Testis (tissue), 3 donors: ENCODE data around the gene SENP7. TPM values are rescaled to one million over a fixed set of nuclear protein-coding genes. Genes with fewer than 3 reads are reported as not detected.
"Not testable (repeated sequence)": the region's sequence is repeated elsewhere in the genome, so short reads cannot be mapped to it uniquely, and the experiment has no call there.

Experiments used
- DNase-seq: peaks from one replicate; pipeline ENCODE4 v3.0.0-alpha.2; 2019
- H3K27ac ChIP-seq, 2 donors: fragments of 200-600 bp; sonication (generic); one replicate each; pipeline ENCODE4 v1.5.1; 2019
- H3K27me3 ChIP-seq: fragments of 200-600 bp; sonication (generic); one replicate; pipeline ENCODE4 v1.5.1; 2019
- H3K36me3 ChIP-seq: fragments of 200-600 bp; sonication (generic); one replicate; pipeline ENCODE4 v1.5.1; 2017; ENCODE audit warnings: low read depth; ENCODE audit errors: missing control alignments
- H3K4me1 ChIP-seq: fragments of 200-600 bp; sonication (generic); one replicate; pipeline ENCODE4 v1.5.1; 2019
- H3K4me3 ChIP-seq, 2 donors: fragments of 200-600 bp; sonication (generic); one replicate each; pipeline ENCODE4 v1.5.1; 2017 to 2019
- H3K9me3 ChIP-seq: fragments of 200-600 bp; sonication (generic); one replicate; pipeline ENCODE4 v1.5.1; 2017
- CTCF ChIP-seq, 3 experiments: fragments of 450-650 bp in 2 of 3; fragments of 200-600 bp in 1 of 3; sonication (generic) in 1 of 3; IDR thresholded peaks; one replicate each; pipeline ENCODE4 v1.5.1; 2016 to 2019; ENCODE audit warnings: antibody characterized with exemption in 3 of 3, mild to moderate bottlenecking in 2 of 3, moderate library complexity in 1 of 3
- POLR2A ChIP-seq: fragments of 450-650 bp; IDR thresholded peaks from one replicate; pipeline ENCODE4 v1.6.1; 2017; ENCODE audit warnings: antibody characterized with exemption, mild to moderate bottlenecking, moderate library complexity
- WGBS, 2 donors: methylation state at CpG; one replicate each; pipeline ENCODE4 v1.1.5; 2018; 5-methylcytosine and 5-hydroxymethylcytosine counted together
- intact Hi-C: fragments of 100-400 bp; cut with DNase I; formaldehyde crosslinking; loops from one replicate; pipeline ENCODE4 v1.15.1; 2023; ENCODE audit warnings: low total_unique reads
- polyA plus RNA-seq: library from polyadenylated mRNA; stranded (reverse); fragments of 350-450 nt; fragmentation: Illumina TruSeq; extraction: RNeasy Lipid Tissue Mini Kit (QIAGEN cat#74804); gene quantifications from one replicate; pipeline ENCODE4 v1.2.3, GENCODE V29; 2014; ENCODE audit warnings: low read depth, low replicate concordance; ENCODE audit not compliant: insufficient read depth
- total RNA-seq, 2 donors: library from RNA; depleted of rRNA; stranded (reverse); fragments of >200 nt; gene quantifications; one replicate each; pipeline ENCODE4 v1.2.3, GENCODE V29; 2016

The SENP7 gene
- total and polyA plus RNA-seq, 3 donors from 2014 or later, result 12.6 to 25.7 (median 23.9) TPM

GRCh38 chr3:101453961-101454360 lies 59.1 kb downstream of the SENP7 start:
- TF ChIP-seq CTCF (IDR thresholded peaks at IDR 0.05), result no peak
- no peak for TF ChIP-seq POLR2A
- no peak for DNase-seq
- H3K36me3 ChIP-seq, result no peaks in the 10 kb centered on the region
- no peaks in the 10 kb centered on the region for H3K9me3 ChIP-seq
- no peaks in the 10 kb centered on the region for H3K27me3 ChIP-seq
- intact Hi-C loops, result no loop called here
- 93% methylated on average over 3 of the region's 3 CpGs for WGBS, 2 donors
- no peaks in the 10 kb centered on the region for H3K4me1 ChIP-seq
- H3K27ac ChIP-seq, result no peak overlapping the region
- no peak overlapping the region for H3K4me3 ChIP-seq

- DNase-seq, H3K9me3 ChIP-seq, intact Hi-C loops, H3K27me3 ChIP-seq, H3K36me3 ChIP-seq, H3K27ac ChIP-seq, H3K4me1 ChIP-seq, H3K4me3 ChIP-seq: not testable (repeated sequence)
- WGBS, 2 donors, result 83 to 87% methylated on average over 19 to 21 of the region's 23 CpGs
Measured at GRCh38 chr3:101438641-101439040, 74.4 kb downstream of the SENP7 start.

DNA sequence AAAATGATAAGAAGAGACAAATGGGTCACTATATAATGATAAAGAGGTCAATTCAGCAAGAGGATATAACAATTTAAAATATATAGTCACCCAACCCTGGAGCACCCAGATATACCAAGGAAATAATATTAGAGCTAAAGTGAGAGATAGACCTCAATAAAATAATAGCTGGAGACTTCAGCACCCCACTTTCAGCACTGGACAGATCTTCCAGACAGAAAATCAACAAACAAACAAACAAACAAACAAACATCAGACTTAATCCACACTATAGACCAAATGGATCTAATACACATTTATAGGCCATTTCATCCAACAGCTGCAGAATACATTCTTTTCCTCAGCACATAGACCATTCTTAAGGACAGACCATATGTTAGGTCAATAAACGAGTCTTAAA lies 79.4 kb downstream of the SENP7 start:
- no peak for DNase-seq
- Histone ChIP-seq H3K9me3 (no peaks in the 10 kb centered on the region), H3K27ac (no peak overlapping the region), H3K4me1 (no peaks in the 10 kb centered on the region), H3K27me3 (no peaks in the 10 kb centered on the region), H3K36me3 (no peaks in the 10 kb centered on the region), H3K4me3 (no peak overlapping the region)
- TF ChIP-seq POLR2A, result no peak
- no peak for TF ChIP-seq CTCF (IDR thresholded peaks at IDR 0.05)
- WGBS, 2 donors, result 89 to 98% methylated on average over 1 of the region's 1 CpG
- intact Hi-C loops, result no loop called here

DNA sequence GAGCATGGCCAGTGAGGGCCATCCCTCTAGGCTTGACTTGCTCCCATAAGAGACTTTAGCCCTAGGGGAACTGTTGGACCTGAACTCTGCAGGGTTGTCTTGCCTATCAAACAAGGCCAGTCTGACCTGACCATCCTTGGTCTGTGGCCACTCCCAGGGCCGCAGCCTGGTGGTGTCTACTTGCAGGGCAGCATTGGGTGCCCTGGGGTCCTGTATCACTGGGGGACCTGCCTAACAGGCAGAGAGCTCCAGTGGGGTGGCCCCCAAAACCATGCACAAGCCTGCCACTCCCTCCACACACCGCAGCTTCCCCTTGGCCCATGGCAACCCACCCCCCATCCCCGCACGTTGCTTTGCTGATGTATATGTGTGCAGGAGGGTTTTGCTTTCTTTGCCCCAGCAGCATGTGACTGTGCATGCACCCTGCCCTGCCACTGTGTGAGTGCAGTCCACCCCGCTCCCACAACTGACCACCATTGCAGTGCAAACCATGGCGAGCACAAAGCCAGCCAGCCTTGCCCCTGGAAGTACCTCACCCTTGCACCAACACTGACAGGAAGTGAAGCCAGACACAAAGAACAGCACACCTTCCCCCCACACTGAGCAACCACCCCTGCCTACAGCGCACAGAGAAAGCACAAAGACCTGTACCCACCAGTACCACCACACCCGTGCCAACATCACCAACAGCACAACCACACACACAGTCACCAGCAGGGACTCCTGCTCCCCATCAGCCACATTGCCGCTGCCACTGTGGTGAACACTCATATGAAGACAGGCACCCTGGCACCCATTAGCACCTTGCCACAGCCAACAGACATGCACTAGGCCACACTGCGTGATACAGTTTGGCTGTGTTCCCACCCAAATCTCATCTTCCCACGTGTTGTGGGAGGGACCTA lies 88.8 kb downstream of the SENP7 start:
- Histone ChIP-seq H3K27me3 (no peaks in the 10 kb centered on the region), H3K9me3 (no peaks in the 10 kb centered on the region), H3K4me3 (no peak overlapping the region), H3K27ac (no peak overlapping the region), H3K4me1 (no peaks in the 10 kb centered on the region), H3K36me3 (no peaks in the 10 kb centered on the region)
- no peak for DNase-seq
- intact Hi-C loops, result no loop called here
- 86 to 95% methylated on average over 4 to 11 of the region's 11 CpGs for WGBS, 2 donors
- TF ChIP-seq CTCF (IDR thresholded peaks at IDR 0.05) (no peak), POLR2A (no peak)

- Histone ChIP-seq H3K4me3 (no peak overlapping the region), H3K27me3 (no peaks in the 10 kb centered on the region), H3K36me3 (no peaks in the 10 kb centered on the region), H3K9me3 (no peaks in the 10 kb centered on the region), H3K27ac (no peak overlapping the region), H3K4me1 (no peaks in the 10 kb centered on the region)
- intact Hi-C loops, result no loop called here
- TF ChIP-seq CTCF (IDR thresholded peaks at IDR 0.05) (no peak), POLR2A (no peak)
- WGBS, 2 donors, result 70 to 89% methylated on average over 1 of the region's 1 CpG
- DNase-seq, result no peak
Measured at GRCh38 chr3:101418851-101419250, 94.2 kb downstream of the SENP7 start.
